Stimulated activated CD4-positive, alpha-beta T cell treated with anti-CD3 and anti-CD28 coated beads, Interleukin-12 subunit alpha, Interleukin-12 subunit beta, amount 100 ng/mL, for 48 hours (primary cell): ENCODE measurements around the gene FSD2.
"Not testable (repeated sequence)": the region's sequence is repeated elsewhere in the genome, so short reads cannot be mapped to it uniquely, and the experiment has no call there.

ENCODE experiments used
- DNase-seq, 3 donors: peaks; one replicate each; pipeline ENCODE4 v3.0.0-alpha.2; 2020; ENCODE audit warnings: low read depth in 2 of 3, low spot score in 1 of 3

The FSD2 gene

DNA sequence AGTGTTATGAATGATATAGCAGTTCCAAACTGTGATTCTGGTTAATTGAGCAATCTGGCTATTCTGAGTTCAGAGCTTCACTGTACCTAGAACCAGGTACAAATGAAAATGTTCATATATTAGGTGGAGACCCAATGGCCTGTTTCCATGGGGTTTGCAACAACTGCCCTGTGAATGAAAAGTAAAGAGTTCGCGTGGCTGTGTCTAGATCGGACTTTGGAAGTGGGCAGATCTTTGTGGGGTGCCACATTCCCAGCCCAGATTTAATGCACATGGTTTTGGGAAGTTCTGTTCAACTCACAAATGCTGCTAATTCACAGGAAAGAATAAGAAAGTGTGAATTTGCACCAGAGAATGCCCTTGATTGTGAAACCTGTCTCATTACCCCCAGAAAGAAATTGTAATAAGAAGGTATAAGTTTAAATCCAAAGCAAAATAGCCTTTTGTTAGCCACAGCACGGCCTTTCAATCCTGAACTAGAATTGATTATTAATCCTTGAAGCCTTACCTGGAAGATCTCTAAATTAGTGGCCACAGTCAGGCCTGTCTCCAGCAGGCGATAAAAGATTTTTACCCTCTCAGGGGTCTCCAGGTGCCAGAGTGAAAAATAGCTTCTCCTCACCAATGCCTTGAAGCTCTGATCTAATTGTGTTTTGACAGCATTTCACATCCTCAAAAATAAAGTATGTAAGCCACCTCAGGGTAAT lies 26.2 kb upstream of the FSD2 start:
- DNase-seq: no peak

- DNase-seq: no peak
These were observed 24.7 kb upstream of the FSD2 start for GRCh38 chr15:82830427-82831173.

DNA sequence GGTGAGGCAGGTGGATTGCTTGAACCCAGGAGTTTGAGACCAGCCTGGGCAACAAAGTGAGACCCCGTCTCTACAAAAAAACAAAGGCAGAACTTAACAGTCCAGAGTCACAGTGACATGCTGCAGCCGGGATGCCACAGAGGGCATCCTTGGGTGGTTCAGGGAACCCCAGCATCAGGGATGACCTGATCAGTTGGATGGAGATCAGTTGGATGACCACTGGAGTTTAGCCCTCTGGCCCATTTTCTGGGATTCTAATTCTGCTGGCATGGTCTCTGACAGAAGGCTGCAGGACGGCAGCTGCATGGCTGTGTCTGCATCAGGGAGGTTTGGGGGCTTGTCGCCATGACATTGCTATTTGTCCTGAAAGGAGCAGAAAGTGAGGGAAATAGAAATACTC lies 23.4 kb upstream of the FSD2 start:
- no peak for DNase-seq

GRCh38 chr15:82828075-82828474 lies 22.2 kb upstream of the FSD2 start:
- DNase-seq: no peak

DNA sequence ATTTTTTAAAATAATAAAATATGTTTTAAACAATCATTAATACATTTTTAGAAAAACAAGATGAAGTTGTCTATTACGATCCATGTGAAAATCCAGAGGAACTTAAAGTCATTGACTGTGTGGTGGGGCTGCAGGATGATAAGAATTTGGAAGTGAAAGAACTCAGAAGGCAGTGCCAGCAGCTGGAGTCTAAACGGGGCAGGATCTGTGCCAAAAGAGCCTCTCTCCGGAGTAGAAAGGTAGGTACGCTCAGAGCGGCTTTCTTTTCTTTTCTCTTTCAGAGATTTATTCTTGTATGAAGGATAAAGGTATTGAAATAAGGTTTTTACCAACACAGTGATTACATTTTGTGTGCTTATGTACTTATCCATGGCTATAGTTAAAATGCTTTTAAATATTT lies 17.2 kb upstream of the FSD2 start:
- DNase-seq: no peak

GRCh38 chr15:82821851-82822250 lies 16.0 kb upstream of the FSD2 start:
- not testable (repeated sequence) for DNase-seq

- not testable (repeated sequence) for DNase-seq
These were observed 15.5 kb upstream of the FSD2 start for GRCh38 chr15:82821396-82821795.

- DNase-seq: no peak
These were observed 14.3 kb upstream of the FSD2 start for GRCh38 chr15:82820128-82820527.

DNA sequence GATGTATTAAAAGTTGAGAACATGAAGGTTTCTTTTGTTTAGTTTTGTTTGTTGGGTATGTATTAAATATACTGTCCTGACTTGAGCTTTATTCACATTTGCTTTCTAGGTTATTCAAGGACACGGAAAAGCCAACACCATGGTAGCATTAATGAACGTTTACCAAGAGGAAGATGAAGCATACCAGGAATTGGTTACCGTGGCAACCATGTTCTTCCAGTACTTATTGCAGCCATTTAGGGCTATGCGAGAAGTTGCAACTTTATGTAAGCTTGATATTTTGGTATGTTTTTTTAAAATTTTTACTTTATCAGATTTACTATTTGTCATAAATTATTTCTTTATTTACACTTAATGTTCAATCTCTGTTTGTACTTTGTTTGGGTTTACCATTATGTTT lies 7.1 kb upstream of the FSD2 start:
- DNase-seq: no peak

- peak in 2 of 3 donors; percentile 18 to 40 for DNase-seq
These were observed 5.1 kb upstream of the FSD2 start for GRCh38 chr15:82810890-82811426.

- DNase-seq: peak in 1 of 3 donors; percentile 16
These were observed 4.4 kb upstream of the FSD2 start for GRCh38 chr15:82810061-82810889.

- peak; percentile 92 to 94 (median 93) for DNase-seq
These were observed 3.6 kb upstream of the FSD2 start, which contains the start of gene WHAMM for GRCh38 chr15:82809308-82810060. TSS of gene WHAMM (plus strand) at chr15:82809628. CDS start at chr15:82809727, 99 bp downstream.

- DNase-seq: no peak
These were observed 2.8 kb upstream of the FSD2 start for GRCh38 chr15:82808634-82809041.

- no peak for DNase-seq
These were observed 2.2 kb upstream of the FSD2 start for GRCh38 chr15:82807920-82808633.

- no peak for DNase-seq
These were observed 1.3 kb downstream of the FSD2 start for GRCh38 chr15:82804575-82804949.

- DNase-seq: no peak
These were observed 1.9 kb downstream of the FSD2 start for GRCh38 chr15:82803793-82804574.

DNA sequence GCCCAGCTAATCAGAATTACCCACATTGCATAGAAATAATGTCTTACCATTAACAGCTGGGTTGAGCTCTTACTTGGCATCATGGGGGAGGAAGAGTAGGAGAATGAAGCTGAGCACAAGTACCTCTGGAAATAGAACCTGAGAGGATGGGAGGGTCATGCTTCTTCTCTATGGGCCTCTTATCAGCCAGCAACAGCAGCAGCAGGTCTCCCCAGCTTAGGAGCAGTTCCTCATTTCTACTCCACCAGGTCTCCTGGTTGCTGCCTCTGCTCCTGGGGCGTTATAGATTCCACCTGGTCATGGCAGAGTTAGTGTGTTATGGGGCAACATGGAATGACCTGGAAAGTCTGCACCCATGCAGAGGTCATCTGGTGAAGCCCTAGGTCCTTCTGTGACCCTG lies 3.4 kb downstream of the FSD2 start:
- no peak for DNase-seq

DNA sequence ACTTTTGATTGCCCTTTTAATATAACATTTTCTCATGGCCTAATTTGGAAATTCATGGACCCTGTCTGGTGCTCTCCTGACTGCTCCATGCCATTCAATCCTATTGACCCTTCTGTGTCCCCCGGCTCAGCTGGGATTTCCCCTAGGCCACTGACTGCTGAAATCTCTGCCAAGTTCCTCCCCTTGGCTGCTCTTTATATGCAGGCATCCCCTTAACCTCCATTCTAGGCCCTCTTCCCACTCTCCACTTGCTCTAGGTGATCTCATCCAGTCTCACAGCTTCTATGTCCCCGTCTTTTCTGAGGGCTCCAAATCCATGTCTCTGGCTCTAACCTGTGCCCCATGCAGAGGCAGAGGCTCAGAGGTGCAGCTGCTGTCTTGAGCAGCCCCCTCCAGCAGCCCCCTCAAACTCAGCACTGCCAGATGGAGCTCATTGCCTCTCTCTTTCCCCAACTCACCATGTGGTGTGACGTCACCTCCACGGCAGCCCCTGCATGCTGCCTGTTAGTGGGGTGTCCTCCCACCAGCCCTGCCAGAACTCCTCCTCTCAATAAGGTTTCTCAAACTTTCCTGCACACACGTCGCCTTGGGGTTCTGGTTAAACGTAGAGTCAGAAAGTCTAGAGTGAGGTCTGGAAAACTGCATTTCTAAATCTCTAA lies 6.6 kb downstream of the FSD2 start:
- DNase-seq: no peak
